Measurements from ENCODE around the gene FDXR.
"Not testable (repeated sequence)": the region's sequence is repeated elsewhere in the genome, so short reads cannot be mapped to it uniquely, and the experiment has no call there.

FDXR gene

GRCh38 chr17:74873874-74874614, 1.2 kb upstream of the FDXR start:
- Histone ChIP-seq H3K9ac (ENCODE audit: low read length in 5 of 5) (peak overlapping the region; percentile 73 to 94 (median 84)), H3K9me3 (ENCODE audit: control insufficient read depth in 5 of 5, low read length in 5 of 5) (no peaks in the 10 kb centered on the region), H3K27me3 (ENCODE audit: control insufficient read depth in 5 of 5, insufficient read depth in 4 of 5, low read length in 5 of 5) (peaks cover 5 to 10% (median 7%) of the 10 kb centered on the region in 5 donors), H3K27ac (ENCODE audit: low read depth, low read length) (peak overlapping the region; percentile 89), H3K4me1 (ENCODE audit: control insufficient read depth in 5 of 5, insufficient read depth in 5 of 5, low read length in 5 of 5) (peaks cover 5 to 24% (median 22%) of the 10 kb centered on the region in 5 donors), H3K4me3 (ENCODE audit: low read depth in 1 of 5, low read length in 5 of 5) (peak overlapping the region; percentile 74 to 90 (median 81)), H3K36me3 (ENCODE audit: control insufficient read depth in 5 of 5, insufficient read depth in 5 of 5, low read length in 5 of 5) (no peaks in the 10 kb centered on the region)

- peak overlapping the region; percentile 73 to 94 (median 84) for H3K9ac ChIP-seq (ENCODE audit: low read length in 5 of 5)
- H3K4me1 ChIP-seq (ENCODE audit: control insufficient read depth in 5 of 5, insufficient read depth in 5 of 5, low read length in 5 of 5): peaks cover 5 to 23% (median 21%) of the 10 kb centered on the region in 5 donors
- peak overlapping the region; percentile 89 for H3K27ac ChIP-seq (ENCODE audit: low read depth, low read length)
- no peaks in the 10 kb centered on the region for H3K36me3 ChIP-seq (ENCODE audit: control insufficient read depth in 5 of 5, insufficient read depth in 5 of 5, low read length in 5 of 5)
- H3K4me3 ChIP-seq (ENCODE audit: low read depth in 1 of 5, low read length in 5 of 5): peak overlapping the region; percentile 74 to 90 (median 81)
- no peaks in the 10 kb centered on the region for H3K9me3 ChIP-seq (ENCODE audit: control insufficient read depth in 5 of 5, low read length in 5 of 5)
- peaks cover 5 to 7% (median 6%) of the 10 kb centered on the region in 5 donors for H3K27me3 ChIP-seq (ENCODE audit: control insufficient read depth in 5 of 5, insufficient read depth in 4 of 5, low read length in 5 of 5)
Observed at GRCh38 chr17:74873037-74873873, 461 bp upstream of the FDXR start.

- H3K9ac ChIP-seq (ENCODE audit: low read length in 5 of 5): peak overlapping the region in 2 of 5 donors; percentile 74 to 84
- no peaks in the 10 kb centered on the region for H3K9me3 ChIP-seq (ENCODE audit: control insufficient read depth in 5 of 5, low read length in 5 of 5)
- no peaks in the 10 kb centered on the region for H3K27me3 ChIP-seq (ENCODE audit: control insufficient read depth in 5 of 5, insufficient read depth in 4 of 5, low read length in 5 of 5)
- peaks cover 7 to 22% (median 18%) of the 10 kb centered on the region in 5 donors for H3K4me1 ChIP-seq (ENCODE audit: control insufficient read depth in 5 of 5, insufficient read depth in 5 of 5, low read length in 5 of 5)
- peak overlapping the region in 2 of 5 donors; percentile 74 to 86 for H3K4me3 ChIP-seq (ENCODE audit: low read depth in 1 of 5, low read length in 5 of 5)
- H3K36me3 ChIP-seq (ENCODE audit: control insufficient read depth in 5 of 5, insufficient read depth in 5 of 5, low read length in 5 of 5): no peaks in the 10 kb centered on the region
- no peak overlapping the region for H3K27ac ChIP-seq (ENCODE audit: low read depth, low read length)
Observed at GRCh38 chr17:74871356-74872076, 1.3 kb downstream of the FDXR start.

- no peak overlapping the region for H3K9ac ChIP-seq (ENCODE audit: low read length in 5 of 5)
- H3K9me3 ChIP-seq (ENCODE audit: control insufficient read depth in 5 of 5, low read length in 5 of 5): no peaks in the 10 kb centered on the region
- no peaks in the 10 kb centered on the region for H3K27me3 ChIP-seq (ENCODE audit: control insufficient read depth in 5 of 5, insufficient read depth in 4 of 5, low read length in 5 of 5)
- H3K4me1 ChIP-seq (ENCODE audit: control insufficient read depth in 5 of 5, insufficient read depth in 5 of 5, low read length in 5 of 5): peaks cover 7 to 22% (median 18%) of the 10 kb centered on the region in 5 donors
- no peaks in the 10 kb centered on the region for H3K36me3 ChIP-seq (ENCODE audit: control insufficient read depth in 5 of 5, insufficient read depth in 5 of 5, low read length in 5 of 5)
- no peak overlapping the region for H3K27ac ChIP-seq (ENCODE audit: low read depth, low read length)
- H3K4me3 ChIP-seq (ENCODE audit: low read depth in 1 of 5, low read length in 5 of 5): no peak overlapping the region
Observed at GRCh38 chr17:74870512-74870911, 2.3 kb downstream of the FDXR start.

GRCh38 chr17:74870028-74870427, 2.8 kb downstream of the FDXR start:
- not testable (repeated sequence) for H3K4me3 ChIP-seq (ENCODE audit: low read depth in 1 of 5, low read length in 5 of 5); H3K27ac ChIP-seq (ENCODE audit: low read depth, low read length); H3K27me3 ChIP-seq (ENCODE audit: control insufficient read depth in 5 of 5, insufficient read depth in 4 of 5, low read length in 5 of 5); H3K9me3 ChIP-seq (ENCODE audit: control insufficient read depth in 5 of 5, low read length in 5 of 5); H3K36me3 ChIP-seq (ENCODE audit: control insufficient read depth in 5 of 5, insufficient read depth in 5 of 5, low read length in 5 of 5); H3K9ac ChIP-seq (ENCODE audit: low read length in 5 of 5)
- H3K4me1 ChIP-seq (ENCODE audit: control insufficient read depth in 5 of 5, insufficient read depth in 5 of 5, low read length in 5 of 5): peaks cover 7 to 22% (median 18%) of the 10 kb centered on the region in 5 donors

GRCh38 chr17:74868908-74869255, 3.9 kb downstream of the FDXR start:
- H3K27me3 ChIP-seq (ENCODE audit: control insufficient read depth in 5 of 5, insufficient read depth in 4 of 5, low read length in 5 of 5): no peaks in the 10 kb centered on the region
- H3K27ac ChIP-seq (ENCODE audit: low read depth, low read length): no peak overlapping the region
- H3K4me3 ChIP-seq (ENCODE audit: low read depth in 1 of 5, low read length in 5 of 5): no peak overlapping the region
- no peak overlapping the region for H3K9ac ChIP-seq (ENCODE audit: low read length in 5 of 5)
- peaks cover 7 to 18% (median 14%) of the 10 kb centered on the region in 5 donors for H3K4me1 ChIP-seq (ENCODE audit: control insufficient read depth in 5 of 5, insufficient read depth in 5 of 5, low read length in 5 of 5)
- no peaks in the 10 kb centered on the region for H3K36me3 ChIP-seq (ENCODE audit: control insufficient read depth in 5 of 5, insufficient read depth in 5 of 5, low read length in 5 of 5)
- H3K9me3 ChIP-seq (ENCODE audit: control insufficient read depth in 5 of 5, low read length in 5 of 5): no peaks in the 10 kb centered on the region

GRCh38 chr17:74868251-74868907, 4.4 kb downstream of the FDXR start:
- Histone ChIP-seq H3K36me3 (ENCODE audit: control insufficient read depth in 5 of 5, insufficient read depth in 5 of 5, low read length in 5 of 5) (no peaks in the 10 kb centered on the region), H3K27ac (ENCODE audit: low read depth, low read length) (no peak overlapping the region), H3K27me3 (ENCODE audit: control insufficient read depth in 5 of 5, insufficient read depth in 4 of 5, low read length in 5 of 5) (no peaks in the 10 kb centered on the region), H3K9ac (ENCODE audit: low read length in 5 of 5) (no peak overlapping the region), H3K9me3 (ENCODE audit: control insufficient read depth in 5 of 5, low read length in 5 of 5) (no peaks in the 10 kb centered on the region), H3K4me1 (ENCODE audit: control insufficient read depth in 5 of 5, insufficient read depth in 5 of 5, low read length in 5 of 5) (peaks cover 5 to 14% (median 10%) of the 10 kb centered on the region in 5 donors), H3K4me3 (ENCODE audit: low read depth in 1 of 5, low read length in 5 of 5) (no peak overlapping the region)

GRCh38 chr17:74866198-74866835, 6.5 kb downstream of the FDXR start:
- Histone ChIP-seq H3K4me3 (ENCODE audit: low read depth in 1 of 5, low read length in 5 of 5) (no peak overlapping the region), H3K4me1 (ENCODE audit: control insufficient read depth in 5 of 5, insufficient read depth in 5 of 5, low read length in 5 of 5) (peaks cover 2 to 10% (median 9%) of the 10 kb centered on the region in 5 donors), H3K9me3 (ENCODE audit: control insufficient read depth in 5 of 5, low read length in 5 of 5) (no peaks in the 10 kb centered on the region), H3K27ac (ENCODE audit: low read depth, low read length) (no peak overlapping the region), H3K27me3 (ENCODE audit: control insufficient read depth in 5 of 5, insufficient read depth in 4 of 5, low read length in 5 of 5) (peaks cover 3 to 9% (median 8%) of the 10 kb centered on the region in 5 donors), H3K9ac (ENCODE audit: low read length in 5 of 5) (no peak overlapping the region), H3K36me3 (ENCODE audit: control insufficient read depth in 5 of 5, insufficient read depth in 5 of 5, low read length in 5 of 5) (no peaks in the 10 kb centered on the region)

- peaks cover 9 to 15% (median 9%) of the 10 kb centered on the region in 5 donors for H3K27me3 ChIP-seq (ENCODE audit: control insufficient read depth in 5 of 5, insufficient read depth in 4 of 5, low read length in 5 of 5)
- H3K9ac ChIP-seq (ENCODE audit: low read length in 5 of 5): no peak overlapping the region
- H3K9me3 ChIP-seq (ENCODE audit: control insufficient read depth in 5 of 5, low read length in 5 of 5): no peaks in the 10 kb centered on the region
- H3K4me3 ChIP-seq (ENCODE audit: low read depth in 1 of 5, low read length in 5 of 5): no peak overlapping the region
- H3K4me1 ChIP-seq (ENCODE audit: control insufficient read depth in 5 of 5, insufficient read depth in 5 of 5, low read length in 5 of 5): peaks cover 2 to 17% (median 15%) of the 10 kb centered on the region in 5 donors
- H3K36me3 ChIP-seq (ENCODE audit: control insufficient read depth in 5 of 5, insufficient read depth in 5 of 5, low read length in 5 of 5): no peaks in the 10 kb centered on the region
- H3K27ac ChIP-seq (ENCODE audit: low read depth, low read length): no peak overlapping the region
Observed at GRCh38 chr17:74865504-74866197, 7.1 kb downstream of the FDXR start.

All from subcutaneous abdominal adipose tissue (tissue), 5 donors.